ENCODE results near the gene WASF2.

WASF2 gene

DNA sequence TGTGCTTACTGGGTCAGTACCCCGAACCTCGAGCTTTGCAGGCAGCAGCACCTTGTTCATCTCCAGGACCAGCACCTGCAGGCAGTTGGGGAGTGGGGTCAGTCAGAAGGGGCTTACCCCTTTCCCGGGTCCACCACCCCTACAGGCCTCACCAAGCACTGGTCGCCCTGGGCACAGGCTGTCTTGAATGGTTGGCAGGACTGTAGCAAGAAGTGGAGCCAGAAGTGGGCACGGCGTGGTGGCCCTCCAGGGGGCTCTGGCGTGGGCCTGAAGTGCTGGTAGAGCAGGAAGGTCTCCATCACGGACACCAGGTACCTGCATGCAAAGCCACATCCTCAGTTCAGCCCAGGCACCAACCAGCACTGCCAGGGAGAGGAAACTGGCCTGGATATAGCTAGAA lies 128.4 kb downstream of the WASF2 start:
- DNase-seq (ENCODE audit: low read depth in 2 of 3, low spot score in 1 of 3): no peak

DNA sequence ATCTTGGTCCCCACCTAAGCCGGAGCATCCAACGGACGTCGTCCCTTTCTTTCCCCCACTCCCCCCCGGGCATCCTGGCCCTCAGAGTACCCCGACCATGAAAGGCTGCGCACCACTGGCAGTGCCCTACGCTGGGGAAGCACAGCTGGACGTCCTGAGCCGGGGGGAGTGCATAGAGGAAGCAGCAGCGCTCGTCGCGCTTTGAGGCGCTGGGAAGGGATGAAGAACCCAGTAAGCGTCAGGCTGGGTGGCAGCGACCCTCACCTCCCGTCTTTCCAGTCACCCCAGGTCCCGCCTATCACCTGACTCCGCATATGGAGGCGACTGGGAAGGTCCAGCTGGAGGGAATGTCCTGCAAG lies 128.9 kb downstream of the WASF2 start:
- no peak for DNase-seq (ENCODE audit: low read depth in 2 of 3, low spot score in 1 of 3)

DNA sequence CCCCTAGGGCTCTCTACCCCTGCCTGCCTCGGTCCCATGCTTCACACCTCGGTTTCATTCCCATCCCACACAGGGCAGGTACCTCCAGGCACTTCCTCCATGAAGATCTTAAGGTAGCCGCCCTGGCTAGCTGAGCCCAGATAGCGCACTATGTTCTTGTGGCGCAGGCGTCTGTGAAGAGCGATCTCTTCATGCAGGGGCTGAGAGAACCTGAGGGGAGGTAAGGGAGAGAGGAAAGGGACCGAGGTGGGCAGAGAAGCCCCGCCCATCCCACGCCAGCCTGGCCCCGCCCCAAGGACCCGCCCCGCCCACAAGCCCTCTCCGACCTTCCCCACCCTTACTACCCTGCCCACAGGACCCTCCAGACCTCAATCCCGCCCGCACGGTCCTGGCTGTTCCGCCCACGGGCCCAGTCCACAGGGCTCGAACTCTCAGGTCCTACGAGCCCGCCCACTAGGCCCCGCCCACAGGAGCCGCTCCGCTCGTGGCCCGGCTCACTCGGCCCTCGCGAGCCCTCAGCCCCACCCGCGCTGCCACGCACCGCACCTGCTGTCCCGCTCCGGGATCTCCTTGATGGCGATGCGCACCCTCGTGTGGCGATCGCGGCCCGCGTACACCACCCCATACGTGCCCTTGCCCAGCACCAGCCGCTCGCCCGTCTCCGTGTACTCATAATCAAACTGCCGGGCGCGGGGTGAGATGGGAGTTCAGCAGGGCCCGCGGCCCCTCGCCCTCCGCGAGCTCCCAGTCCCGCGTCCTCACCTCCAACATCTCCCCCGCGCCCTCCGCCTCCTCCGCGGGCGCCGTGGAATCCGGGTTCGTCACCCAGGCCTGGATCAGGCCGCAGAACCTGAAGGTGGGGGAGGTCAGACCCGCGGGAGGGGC lies 129.6 kb downstream of the WASF2 start:
- DNase-seq (ENCODE audit: low read depth in 2 of 3, low spot score in 1 of 3): no peak

DNA sequence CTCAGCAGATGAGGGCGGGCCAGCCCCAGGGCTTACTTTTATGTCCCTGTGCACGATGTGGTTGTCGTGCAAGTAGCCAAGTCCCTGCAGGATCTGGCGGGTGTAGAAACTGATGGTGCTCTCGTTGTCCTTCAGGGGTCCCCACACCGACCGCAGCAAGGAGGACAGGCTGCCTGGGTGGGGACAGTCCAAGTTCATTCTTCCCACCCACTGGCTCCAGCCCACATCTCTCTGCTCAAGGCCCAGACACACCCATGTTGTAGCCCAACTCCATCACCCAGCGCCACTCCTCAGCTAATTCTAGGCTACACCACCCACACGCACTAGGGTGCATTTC lies 130.2 kb downstream of the WASF2 start:
- DNase-seq (ENCODE audit: low read depth in 2 of 3, low spot score in 1 of 3): no peak

DNA sequence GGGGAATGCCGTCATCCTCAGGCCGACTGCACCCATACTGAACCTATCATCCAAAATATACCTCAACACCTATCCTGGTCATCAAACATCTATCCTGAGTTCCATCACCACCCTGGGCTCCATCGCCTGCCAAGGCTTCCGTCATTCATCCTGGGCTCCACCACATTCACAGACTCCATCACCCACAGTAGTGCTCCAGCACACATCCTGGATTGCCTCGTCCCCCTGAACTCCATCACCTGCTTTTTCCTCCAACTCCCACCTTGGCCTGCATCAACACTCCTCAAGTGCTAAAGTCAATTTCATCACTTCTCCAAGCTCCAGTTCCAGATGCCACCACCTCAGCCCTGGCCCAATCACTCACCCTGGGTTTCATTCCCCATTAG lies 131.0 kb downstream of the WASF2 start:
- no peak for DNase-seq (ENCODE audit: low read depth in 2 of 3, low spot score in 1 of 3)

DNA sequence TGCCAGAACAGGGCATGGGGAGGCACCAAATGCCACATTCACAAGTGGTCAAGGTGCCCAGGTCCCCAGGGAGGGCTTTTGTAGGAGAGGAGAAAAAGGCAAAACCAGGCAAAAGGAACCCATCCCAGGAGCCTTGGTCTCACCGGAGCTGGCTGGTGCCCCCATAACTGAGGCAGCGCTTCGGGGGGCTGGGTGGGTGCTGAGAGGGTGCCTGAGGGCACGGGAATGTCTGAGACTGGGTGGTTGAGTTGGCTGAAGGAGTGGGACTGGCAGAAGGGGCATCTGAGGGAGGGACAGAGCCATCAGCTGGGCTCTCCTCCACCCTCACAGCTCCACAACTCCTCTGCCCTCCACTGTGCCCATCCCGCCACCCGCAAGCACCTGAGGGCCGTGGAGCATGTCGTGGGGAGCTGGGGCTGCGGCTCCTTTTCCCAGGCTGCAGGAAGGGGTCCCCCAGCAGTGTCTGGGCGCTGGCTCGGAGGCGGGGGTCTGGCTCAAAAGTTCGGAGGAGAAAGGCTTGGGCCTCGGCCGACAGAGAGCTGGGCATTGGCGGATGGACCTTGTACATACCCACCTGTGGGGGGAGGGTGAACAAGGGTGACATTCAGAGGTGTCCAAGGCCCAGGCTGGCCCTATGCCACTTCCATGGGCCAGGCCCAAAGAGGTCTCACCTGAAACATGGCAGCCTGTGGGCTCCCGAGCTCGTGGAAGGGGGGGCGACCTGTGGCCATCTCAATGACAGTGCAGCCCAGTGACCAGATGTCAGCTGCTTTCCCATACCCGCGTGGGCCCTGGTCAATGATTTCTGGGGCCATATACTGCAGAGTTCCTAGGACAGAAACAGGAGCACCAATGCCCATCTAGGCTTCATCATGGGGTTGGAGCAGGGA lies 131.7 kb downstream of the WASF2 start:
- DNase-seq (ENCODE audit: low read depth in 2 of 3, low spot score in 1 of 3): no peak

DNA sequence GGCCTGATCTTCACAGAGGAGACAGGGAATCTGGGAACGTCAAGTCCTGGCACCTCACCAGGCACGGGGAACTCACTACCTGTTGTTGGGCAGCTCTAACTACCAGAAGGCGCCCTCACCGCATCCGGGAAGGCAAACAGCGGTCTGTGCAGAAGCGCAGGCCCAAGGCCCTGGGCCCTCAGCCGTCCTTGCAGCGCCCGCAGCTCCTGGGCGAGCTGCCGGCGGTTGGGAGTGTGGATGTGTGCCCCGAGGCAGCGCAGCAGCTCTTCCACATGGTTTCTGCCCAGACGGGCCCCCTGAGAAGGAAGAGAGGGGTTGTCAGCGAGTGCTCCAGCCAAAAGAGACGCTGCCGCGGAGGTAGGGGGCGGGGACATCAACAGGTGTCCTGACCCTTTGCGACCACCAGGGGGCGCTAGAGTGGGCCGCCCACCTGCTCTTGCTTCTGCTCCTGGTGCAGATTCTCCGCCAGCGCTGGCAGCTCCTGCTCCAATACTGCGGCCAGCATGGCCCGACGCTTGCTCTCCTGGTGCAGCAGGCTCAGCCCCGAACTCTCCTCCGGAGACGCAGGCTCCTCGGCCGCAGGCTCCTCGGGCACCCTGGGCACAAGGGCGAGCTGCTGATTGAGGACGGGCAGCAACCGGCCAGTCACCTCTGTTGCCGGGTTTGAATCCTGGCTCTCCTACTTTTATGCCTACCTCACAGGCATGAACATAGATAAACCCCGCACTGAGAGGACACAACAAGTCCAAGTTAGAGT lies 132.5 kb downstream of the WASF2 start:
- DNase-seq (ENCODE audit: low read depth in 2 of 3, low spot score in 1 of 3): peak; percentile 70 to 84 (median 75)

DNA sequence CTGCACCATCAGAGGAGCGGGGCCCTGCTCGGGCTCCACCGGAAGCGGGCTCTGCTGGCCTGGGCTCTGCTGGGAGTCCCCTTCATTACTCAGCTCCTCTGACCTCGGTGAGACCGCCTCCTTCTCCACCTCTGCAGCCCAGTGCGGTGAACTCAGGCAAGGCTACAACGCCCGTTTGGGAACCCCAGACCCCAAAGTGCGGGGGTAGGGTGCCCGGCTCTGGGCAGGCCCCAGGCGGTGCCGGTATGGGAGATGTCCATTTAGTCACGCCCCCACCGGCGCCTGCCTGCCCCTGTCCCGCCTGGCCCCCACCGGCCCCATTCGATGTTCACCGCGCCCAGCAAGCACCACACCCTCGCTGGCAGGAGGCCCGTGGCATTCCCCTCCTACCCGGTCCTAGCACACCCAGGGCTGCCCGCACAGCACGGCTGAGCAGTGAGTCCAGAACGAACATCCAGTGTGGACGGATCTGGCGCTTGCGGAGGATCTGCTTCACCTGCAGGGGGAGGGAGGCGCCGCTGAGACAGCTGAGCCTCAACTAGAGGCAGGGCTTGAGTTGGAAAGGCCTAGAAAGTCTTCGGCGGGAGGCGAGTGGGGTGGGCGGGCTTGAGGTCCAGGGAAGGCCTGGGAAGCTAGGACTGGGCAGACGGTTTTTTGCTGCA lies 133.2 kb downstream of the WASF2 start:
- DNase-seq (ENCODE audit: low read depth in 2 of 3, low spot score in 1 of 3): no peak

DNA sequence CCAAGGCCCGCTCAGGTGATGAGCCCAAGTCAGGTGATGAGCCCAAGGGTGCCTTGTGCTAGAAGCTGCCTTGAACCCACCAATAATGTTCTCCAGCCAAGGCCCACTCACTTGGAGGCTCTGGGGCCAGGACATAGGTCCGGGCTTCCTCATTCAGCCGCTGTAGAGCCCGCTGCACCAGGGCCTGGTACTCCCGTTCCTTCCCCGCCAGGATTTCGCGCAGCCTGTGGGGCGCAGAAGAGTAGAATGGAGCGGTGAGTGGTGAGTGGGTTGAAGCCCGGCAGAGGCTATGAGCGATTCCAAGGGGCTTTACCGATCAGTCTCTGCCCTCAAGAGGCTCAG lies 133.7 kb downstream of the WASF2 start:
- no peak for DNase-seq (ENCODE audit: low read depth in 2 of 3, low spot score in 1 of 3)

DNA sequence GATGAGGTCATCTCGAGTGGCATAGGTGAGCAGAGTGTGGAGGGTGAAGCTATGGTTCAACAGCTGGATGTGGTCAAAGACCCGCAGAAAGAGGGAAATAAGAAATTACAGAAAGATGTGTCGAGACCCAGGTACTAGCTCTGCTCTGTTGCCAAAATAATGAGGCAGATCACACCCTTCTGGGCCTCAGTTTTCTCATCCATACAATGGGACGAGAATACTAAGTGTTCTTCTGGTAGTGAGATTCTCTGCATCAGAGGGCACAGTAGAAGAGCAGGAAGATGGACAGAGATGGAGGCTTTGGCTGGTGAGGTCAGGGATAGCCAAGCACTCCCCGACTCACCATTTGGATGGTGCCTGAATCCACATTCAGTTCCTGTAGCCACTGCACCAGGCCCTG lies 134.3 kb downstream of the WASF2 start:
- DNase-seq (ENCODE audit: low read depth in 2 of 3, low spot score in 1 of 3): no peak
